GM13977 (cell line): Measurements from ENCODE around the gene CHST4.

Source experiments
- DNase-seq: peaks from one replicate; pipeline ENCODE4 v3.0.0; 2012; ENCODE audit warnings: low spot score
- in situ Hi-C: fragments of 300-500 bp; cut with MboI; formaldehyde crosslinking; loops from one replicate; pipeline ENCODE4 v1.12.0; 2022; ENCODE audit warnings: low sequenced_read_pairs, low pct_unique_long_range_greater_than_20kb, mixed read lengths, inconsistent platforms; ENCODE audit not compliant: unreplicated experiment
- TF ChIP-seq, protein P1 (sequence below): IDR thresholded peaks from 2 replicates; pipeline ENCODE4 v1.5.1; 2012; ENCODE audit warnings: mild to moderate bottlenecking, control low read depth; ENCODE audit not compliant: insufficient read depth; ENCODE audit errors: extremely low read depth, missing control alignments

CHST4 gene

DNA sequence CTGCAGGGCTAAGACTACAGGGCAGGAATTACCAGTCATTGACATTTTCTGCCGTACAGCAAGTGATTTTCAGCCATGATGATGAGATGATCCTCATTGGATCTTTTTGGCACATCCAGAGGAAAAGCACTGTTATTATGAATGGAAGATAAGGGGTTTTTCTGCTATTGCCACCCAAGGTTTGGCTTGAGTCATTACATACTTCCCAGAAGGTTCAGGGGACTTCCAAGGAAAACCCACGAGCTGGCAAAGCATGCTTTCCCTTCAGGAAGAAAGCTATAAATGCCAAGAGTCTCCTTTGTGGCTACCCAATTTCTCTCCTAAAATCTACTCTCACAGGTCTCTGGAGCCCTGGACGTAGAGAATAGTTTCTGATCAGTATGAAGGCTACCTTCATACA lies 6.1 kb downstream of the CHST4 start:
- in situ Hi-C loops: no loop called here
- TF ChIP-seq, protein P1, sequence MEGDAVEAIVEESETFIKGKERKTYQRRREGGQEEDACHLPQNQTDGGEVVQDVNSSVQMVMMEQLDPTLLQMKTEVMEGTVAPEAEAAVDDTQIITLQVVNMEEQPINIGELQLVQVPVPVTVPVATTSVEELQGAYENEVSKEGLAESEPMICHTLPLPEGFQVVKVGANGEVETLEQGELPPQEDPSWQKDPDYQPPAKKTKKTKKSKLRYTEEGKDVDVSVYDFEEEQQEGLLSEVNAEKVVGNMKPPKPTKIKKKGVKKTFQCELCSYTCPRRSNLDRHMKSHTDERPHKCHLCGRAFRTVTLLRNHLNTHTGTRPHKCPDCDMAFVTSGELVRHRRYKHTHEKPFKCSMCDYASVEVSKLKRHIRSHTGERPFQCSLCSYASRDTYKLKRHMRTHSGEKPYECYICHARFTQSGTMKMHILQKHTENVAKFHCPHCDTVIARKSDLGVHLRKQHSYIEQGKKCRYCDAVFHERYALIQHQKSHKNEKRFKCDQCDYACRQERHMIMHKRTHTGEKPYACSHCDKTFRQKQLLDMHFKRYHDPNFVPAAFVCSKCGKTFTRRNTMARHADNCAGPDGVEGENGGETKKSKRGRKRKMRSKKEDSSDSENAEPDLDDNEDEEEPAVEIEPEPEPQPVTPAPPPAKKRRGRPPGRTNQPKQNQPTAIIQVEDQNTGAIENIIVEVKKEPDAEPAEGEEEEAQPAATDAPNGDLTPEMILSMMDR: no peak
- no peak for DNase-seq

DNA sequence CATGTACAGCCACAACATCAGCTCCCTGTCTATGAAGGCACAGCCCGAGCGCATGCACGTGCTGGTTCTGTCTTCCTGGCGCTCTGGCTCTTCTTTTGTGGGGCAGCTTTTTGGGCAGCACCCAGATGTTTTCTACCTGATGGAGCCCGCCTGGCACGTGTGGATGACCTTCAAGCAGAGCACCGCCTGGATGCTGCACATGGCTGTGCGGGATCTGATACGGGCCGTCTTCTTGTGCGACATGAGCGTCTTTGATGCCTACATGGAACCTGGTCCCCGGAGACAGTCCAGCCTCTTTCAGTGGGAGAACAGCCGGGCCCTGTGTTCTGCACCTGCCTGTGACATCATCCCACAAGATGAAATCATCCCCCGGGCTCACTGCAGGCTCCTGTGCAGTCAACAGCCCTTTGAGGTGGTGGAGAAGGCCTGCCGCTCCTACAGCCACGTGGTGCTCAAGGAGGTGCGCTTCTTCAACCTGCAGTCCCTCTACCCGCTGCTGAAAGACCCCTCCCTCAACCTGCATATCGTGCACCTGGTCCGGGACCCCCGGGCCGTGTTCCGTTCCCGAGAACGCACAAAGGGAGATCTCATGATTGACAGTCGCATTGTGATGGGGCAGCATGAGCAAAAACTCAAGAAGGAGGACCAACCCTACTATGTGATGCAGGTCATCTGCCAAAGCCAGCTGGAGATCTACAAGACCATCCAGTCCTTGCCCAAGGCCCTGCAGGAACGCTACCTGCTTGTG lies 10.7 kb downstream of the CHST4 start:
- in situ Hi-C loops: no loop called here
- no peak for DNase-seq
- TF ChIP-seq, protein P1: no peak

- peak; percentile 71 for DNase-seq
- in situ Hi-C loops: no loop called here
- TF ChIP-seq, protein P1: peak; percentile 82
Observed at GRCh38 chr16:71537643-71538042, 11.4 kb downstream of the CHST4 start.

- DNase-seq: no peak
- TF ChIP-seq, protein P1: peak; percentile 77
- in situ Hi-C loops: no loop called here
Observed at GRCh38 chr16:71542377-71542776, 16.2 kb downstream of the CHST4 start.

GRCh38 chr16:71547168-71547567 lies 20.9 kb downstream of the CHST4 start:
- TF ChIP-seq, protein P1: no peak
- DNase-seq: no peak
- in situ Hi-C loops: no loop called here

DNA sequence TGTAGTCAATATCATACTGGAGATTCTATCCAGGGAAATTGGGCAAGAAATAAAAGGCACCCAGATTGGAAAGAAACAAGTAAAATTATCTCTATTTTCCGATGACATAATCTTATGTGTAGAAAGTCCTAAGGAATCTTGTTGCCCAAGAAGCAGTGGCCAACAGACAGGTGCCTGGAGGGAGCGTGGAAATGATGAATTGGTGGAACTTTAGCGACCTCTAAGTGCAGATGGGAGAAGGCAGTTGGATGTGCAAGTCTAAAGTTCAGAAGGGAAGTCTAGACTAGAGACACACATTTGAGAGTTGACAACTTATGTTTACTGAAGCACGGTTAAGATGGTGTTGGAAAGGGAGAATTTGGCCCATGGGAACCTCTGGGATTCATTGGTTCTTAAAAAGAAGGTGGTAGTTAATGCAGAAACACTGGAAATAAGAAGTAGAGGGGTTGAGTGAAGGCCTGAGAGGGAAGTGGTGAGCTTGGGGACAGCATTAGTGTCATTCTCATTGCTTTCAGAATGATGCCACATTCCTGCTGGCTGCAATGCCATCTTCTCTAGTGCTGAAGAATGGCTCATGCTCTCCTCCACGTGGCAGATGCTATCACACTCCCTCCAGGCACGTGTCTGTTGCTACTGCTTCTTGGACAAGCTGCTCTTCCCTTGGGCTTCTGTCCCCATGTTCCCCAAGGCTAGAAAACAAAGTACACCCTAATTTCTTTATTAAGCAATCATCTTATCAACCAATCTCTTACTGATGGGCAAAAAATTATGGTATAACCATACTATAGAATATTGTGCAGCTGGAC lies 26.7 kb downstream of the CHST4 start:
- TF ChIP-seq, protein P1: peak; percentile 17
- DNase-seq: no peak
- in situ Hi-C loops: no loop called here
